C4-2B (cell line): ENCODE data around the gene KYNU.

ENCODE experiments used
- ZFX ChIP-seq: fragments of 450-650 bp; IDR thresholded peaks from 2 replicates; pipeline ENCODE4 v1.6.1; 2017
- TF ChIP-seq, protein P1 (sequence below): fragments of 450-650 bp; conservative IDR thresholded peaks from 2 replicates; pipeline ENCODE4 v1.5.1; 2017; ENCODE audit warnings: mild to moderate bottlenecking

DNA sequence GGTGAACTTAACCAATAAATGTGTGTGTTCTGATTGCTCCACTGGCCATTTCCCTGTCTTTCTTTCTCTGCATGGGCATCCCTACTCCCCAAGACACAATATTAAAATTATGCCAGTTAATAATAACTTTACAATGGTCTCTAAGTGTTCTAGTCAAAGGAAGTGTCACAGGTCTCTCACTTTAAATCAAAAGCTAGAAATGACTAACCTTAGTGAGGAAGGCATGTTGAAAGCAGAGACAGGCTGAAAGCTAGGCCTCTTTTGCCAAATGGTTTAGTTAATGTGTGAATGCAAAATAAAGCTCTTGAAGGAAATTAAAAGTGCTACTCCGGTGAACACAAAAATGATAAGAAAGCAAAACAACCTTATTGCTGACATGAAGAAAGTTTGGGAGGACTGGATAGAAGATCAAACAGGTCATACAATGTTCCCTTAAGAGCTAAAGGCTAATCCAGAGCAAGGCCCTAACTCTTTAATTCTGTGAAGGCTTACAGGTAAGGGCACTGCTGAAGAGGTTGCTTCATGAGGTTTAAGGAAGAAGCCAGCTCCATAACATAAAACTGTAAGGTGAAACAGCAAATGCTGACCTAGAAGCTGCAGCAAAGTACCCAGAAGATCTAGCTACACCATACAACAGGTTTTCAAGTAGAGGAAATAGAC lies 207.8 kb downstream of the KYNU start:
- TF ChIP-seq, protein P1, sequence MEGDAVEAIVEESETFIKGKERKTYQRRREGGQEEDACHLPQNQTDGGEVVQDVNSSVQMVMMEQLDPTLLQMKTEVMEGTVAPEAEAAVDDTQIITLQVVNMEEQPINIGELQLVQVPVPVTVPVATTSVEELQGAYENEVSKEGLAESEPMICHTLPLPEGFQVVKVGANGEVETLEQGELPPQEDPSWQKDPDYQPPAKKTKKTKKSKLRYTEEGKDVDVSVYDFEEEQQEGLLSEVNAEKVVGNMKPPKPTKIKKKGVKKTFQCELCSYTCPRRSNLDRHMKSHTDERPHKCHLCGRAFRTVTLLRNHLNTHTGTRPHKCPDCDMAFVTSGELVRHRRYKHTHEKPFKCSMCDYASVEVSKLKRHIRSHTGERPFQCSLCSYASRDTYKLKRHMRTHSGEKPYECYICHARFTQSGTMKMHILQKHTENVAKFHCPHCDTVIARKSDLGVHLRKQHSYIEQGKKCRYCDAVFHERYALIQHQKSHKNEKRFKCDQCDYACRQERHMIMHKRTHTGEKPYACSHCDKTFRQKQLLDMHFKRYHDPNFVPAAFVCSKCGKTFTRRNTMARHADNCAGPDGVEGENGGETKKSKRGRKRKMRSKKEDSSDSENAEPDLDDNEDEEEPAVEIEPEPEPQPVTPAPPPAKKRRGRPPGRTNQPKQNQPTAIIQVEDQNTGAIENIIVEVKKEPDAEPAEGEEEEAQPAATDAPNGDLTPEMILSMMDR = no peak
- no peak for TF ChIP-seq ZFX
